ENCODE measurements around the gene PRUNE1. TPM values are rescaled to one million over a fixed set of nuclear protein-coding genes. Genes with fewer than 3 reads are reported as not detected.

Gene PRUNE1
- total and polyA plus RNA-seq, 2 experiments from 2014 or later: 21.6 to 26.5 TPM

DNA sequence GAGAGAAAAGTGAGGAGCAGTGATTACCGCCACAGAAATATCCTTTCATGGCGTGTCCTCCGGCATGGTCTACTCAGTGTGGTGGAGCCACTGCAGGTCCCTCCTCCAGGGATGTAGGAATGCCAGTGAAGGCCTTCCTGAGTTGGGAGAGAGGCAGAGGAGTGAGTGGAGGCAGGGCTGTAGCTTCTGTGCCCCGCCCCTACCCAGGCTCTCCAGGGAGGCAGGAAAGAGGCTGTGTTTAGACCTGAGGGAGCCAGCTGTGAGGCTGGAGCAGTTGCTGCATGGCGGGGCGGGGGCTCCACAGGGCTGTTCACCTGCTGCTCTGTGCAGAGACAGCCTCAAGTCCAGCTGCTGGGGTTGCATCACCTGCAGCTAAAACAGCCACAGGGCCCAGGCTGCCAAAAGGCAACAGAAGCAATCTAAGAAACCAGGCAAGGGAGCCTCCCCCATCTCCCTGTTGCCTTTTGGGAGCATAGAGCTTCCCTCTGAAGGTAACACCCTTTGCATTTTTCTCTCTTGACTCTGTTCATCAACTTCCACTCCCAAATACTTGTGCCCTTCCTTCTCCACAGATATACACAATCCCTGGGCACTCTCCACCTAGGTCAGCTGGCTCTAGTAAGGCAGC lies 27.0 kb upstream of the PRUNE1 start:
- Histone ChIP-seq H3K79me2 (no peaks in the 10 kb centered on the region), H4K20me1 (ENCODE audit: insufficient read depth, poor library complexity, severe bottlenecking) (no peaks in the 10 kb centered on the region), H2AFZ (peak overlapping the region; percentile 33), H3K36me3 (replicated peaks; ENCODE audit: insufficient read depth, low read depth) (no peaks in the 10 kb centered on the region), H3K9me2 (replicated peaks; ENCODE audit: insufficient read depth) (no peaks in the 10 kb centered on the region), H3K27ac (peak overlapping the region; percentile 76), H3K9me3 (ENCODE audit: low read depth) (no peaks in the 10 kb centered on the region), H3K4me3 (no peak overlapping the region), H3K4me2 (peak overlapping the region; percentile 54), H3K27me3 (no peaks in the 10 kb centered on the region), H3K4me1 (ENCODE audit: insufficient read depth) (peaks cover 51% of the 10 kb centered on the region)
- peak; percentile 65 for DNase-seq (ENCODE audit: low spot score)
- TF ChIP-seq CTCF (IDR thresholded peaks at IDR 0.05; ENCODE audit: poor library complexity) (no peak), EZH2 (IDR thresholded peaks at IDR 0.05; ENCODE audit: borderline replicate concordance) (no peak), EZH2phosphoT487 (IDR thresholded peaks at IDR 0.05; ENCODE audit: low read depth, severe bottlenecking, unreplicated experiment) (no peak)
- WGBS (ENCODE audit: low lambda C conversion rate, missing lambda C conversion rate): 39% methylated on average over 6 of the region's 6 CpGs

GRCh38 chr1:150981805-150982712 lies 26.2 kb upstream of the PRUNE1 start, which contains the start of gene ANXA9:
TSS of gene ANXA9 (plus strand) at chr1:150982292. CDS start at chr1:150983106, 814 bp downstream.
- H3K36me3 ChIP-seq (replicated peaks; ENCODE audit: insufficient read depth, low read depth): no peaks in the 10 kb centered on the region
- H4K20me1 ChIP-seq (ENCODE audit: insufficient read depth, poor library complexity, severe bottlenecking): no peaks in the 10 kb centered on the region
- H2AFZ ChIP-seq: peak within 1 kb of the TSS; percentile 33
- peak within 1 kb of the TSS; percentile 54 for H3K4me2 ChIP-seq
- no peaks in the 10 kb centered on the region for H3K9me2 ChIP-seq (replicated peaks; ENCODE audit: insufficient read depth)
- peak within 1 kb of the TSS; percentile 76 for H3K27ac ChIP-seq
- no peaks in the 10 kb centered on the region for H3K9me3 ChIP-seq (ENCODE audit: low read depth)
- 60% methylated on average over 12 of the region's 12 CpGs for WGBS (ENCODE audit: low lambda C conversion rate, missing lambda C conversion rate)
- no peaks in the 10 kb centered on the region for H3K79me2 ChIP-seq
- TF ChIP-seq EZH2 (IDR thresholded peaks at IDR 0.05; ENCODE audit: borderline replicate concordance) (no peak), CTCF (IDR thresholded peaks at IDR 0.05; ENCODE audit: poor library complexity) (no peak), EZH2phosphoT487 (IDR thresholded peaks at IDR 0.05; ENCODE audit: low read depth, severe bottlenecking, unreplicated experiment) (no peak)
- peak; percentile 76 for DNase-seq (ENCODE audit: low spot score)
- H3K4me3 ChIP-seq: no peak within 1 kb of the TSS
- peaks cover 43% of the 10 kb centered on the region for H3K4me1 ChIP-seq (ENCODE audit: insufficient read depth)
- H3K27me3 ChIP-seq: no peaks in the 10 kb centered on the region

- Histone ChIP-seq H3K27ac (no peak overlapping the region), H3K9me3 (ENCODE audit: low read depth) (no peaks in the 10 kb centered on the region), H2AFZ (no peak overlapping the region), H3K27me3 (no peaks in the 10 kb centered on the region), H3K9me2 (replicated peaks; ENCODE audit: insufficient read depth) (no peaks in the 10 kb centered on the region), H3K36me3 (replicated peaks; ENCODE audit: insufficient read depth, low read depth) (no peaks in the 10 kb centered on the region), H3K4me3 (no peak overlapping the region), H3K79me2 (no peaks in the 10 kb centered on the region), H3K4me1 (ENCODE audit: insufficient read depth) (peaks cover 27% of the 10 kb centered on the region), H4K20me1 (ENCODE audit: insufficient read depth, poor library complexity, severe bottlenecking) (no peaks in the 10 kb centered on the region), H3K4me2 (no peak overlapping the region)
- TF ChIP-seq EZH2phosphoT487 (IDR thresholded peaks at IDR 0.05; ENCODE audit: low read depth, severe bottlenecking, unreplicated experiment) (no peak), EZH2 (IDR thresholded peaks at IDR 0.05; ENCODE audit: borderline replicate concordance) (no peak), CTCF (IDR thresholded peaks at IDR 0.05; ENCODE audit: poor library complexity) (no peak)
- 87% methylated on average over 2 of the region's 2 CpGs for WGBS (ENCODE audit: low lambda C conversion rate, missing lambda C conversion rate)
- DNase-seq (ENCODE audit: low spot score): no peak
Measured at GRCh38 chr1:150985179-150985825, 22.9 kb upstream of the PRUNE1 start.
